CD4-positive, alpha-beta T cell treated with Interleukin-10 for 1 hour (primary cell): Measurements from ENCODE around the gene CR2.
"Not testable (repeated sequence)": the region's sequence is repeated elsewhere in the genome, so short reads cannot be mapped to it uniquely, and the experiment has no call there.

Experiments used
- DNase-seq: peaks from one replicate; pipeline ENCODE4 v3.0.0-alpha.2; 2020

Gene CR2

GRCh38 chr1:207453710-207454045, 450 bp upstream of the CR2 start:
- DNase-seq = no peak

- DNase-seq = no peak
Observed at GRCh38 chr1:207455183-207455754, 1.1 kb downstream of the CR2 start.

- DNase-seq = no peak
Observed at GRCh38 chr1:207458414-207458813, 4.3 kb downstream of the CR2 start.

GRCh38 chr1:207459008-207459407, 4.9 kb downstream of the CR2 start:
- peak; percentile 64 for DNase-seq

GRCh38 chr1:207461649-207462048, 7.5 kb downstream of the CR2 start:
- DNase-seq = no peak

- DNase-seq = no peak
Observed at GRCh38 chr1:207462535-207462934, 8.4 kb downstream of the CR2 start.

- DNase-seq = no peak
Observed at GRCh38 chr1:207463021-207463420, 8.9 kb downstream of the CR2 start.

GRCh38 chr1:207463571-207463970, 9.4 kb downstream of the CR2 start:
- no peak for DNase-seq

- peak; percentile 37 for DNase-seq
Observed at GRCh38 chr1:207470927-207471326, 16.8 kb downstream of the CR2 start.

GRCh38 chr1:207474210-207474609, 20.1 kb downstream of the CR2 start:
- DNase-seq = no peak

- no peak for DNase-seq
Observed at GRCh38 chr1:207486198-207486597, 32.1 kb downstream of the CR2 start.

- DNase-seq = no peak
Observed at GRCh38 chr1:207487636-207488035, 33.5 kb downstream of the CR2 start.

- DNase-seq = no peak
Observed at GRCh38 chr1:207493212-207493611, 39.1 kb downstream of the CR2 start.

GRCh38 chr1:207494171-207494570, 40.0 kb downstream of the CR2 start:
- DNase-seq = no peak

GRCh38 chr1:207495281-207495680, 41.2 kb downstream of the CR2 start:
- DNase-seq = not testable (repeated sequence)

GRCh38 chr1:207495801-207496792, 42.0 kb downstream of the CR2 start, which contains the start of gene CR1:
CR1 (plus strand) TSS chr1:207496157; CDS start chr1:207496268, 111 bp downstream.
- peak; percentile 31 for DNase-seq

GRCh38 chr1:207497941-207498340, 43.8 kb downstream of the CR2 start:
- no peak for DNase-seq

- DNase-seq = peak; percentile 73
Observed at GRCh38 chr1:207499573-207499972, 45.4 kb downstream of the CR2 start.

GRCh38 chr1:207500306-207500705, 46.2 kb downstream of the CR2 start:
- no peak for DNase-seq

GRCh38 chr1:207501071-207501470, 46.9 kb downstream of the CR2 start:
- DNase-seq = no peak

- no peak for DNase-seq
Observed at GRCh38 chr1:207502726-207503125, 48.6 kb downstream of the CR2 start.

- no peak for DNase-seq
Observed at GRCh38 chr1:207503950-207504349, 49.8 kb downstream of the CR2 start.

- no peak for DNase-seq
Observed at GRCh38 chr1:207504438-207504837, 50.3 kb downstream of the CR2 start.

GRCh38 chr1:207510444-207510843, 56.3 kb downstream of the CR2 start:
- DNase-seq = no peak
